GM12878 (cell line): ENCODE results near the gene COX6B2. TPM values are rescaled to one million over a fixed set of nuclear protein-coding genes. Genes with fewer than 3 reads are reported as not detected.

Experiments
- ATAC-seq: fragments of 200-7000 bp; cut with Tn5 transposase; 3 replicates; pipeline ENCODE4 v1.9.1; 2020; ENCODE audit warnings: mild to moderate bottlenecking, moderate library complexity
- BruUV-seq: library from RNA; stranded (reverse); fragments of 400-500 nt; replicated peaks from 2 replicates; lab custom pipeline; 2021; lab: Mats Ljungman, UMichigan
- CTCF ChIA-PET: fragments of 300-600 bp; sonication (Branson Sonifier 250); formaldehyde crosslinking; extraction: SDS; loops from one replicate; lab custom pipeline; 2021; ENCODE audit warnings: inconsistent platforms; lab: Yijun Ruan, JAX
- POLR2A ChIA-PET: fragments of 350-600 bp; formaldehyde crosslinking; extraction: SDS; loops from one replicate; lab custom pipeline; 2021; ENCODE audit warnings: inconsistent platforms; lab: Charles Lee
- RAD21 ChIA-PET: fragments of 300-600 bp; sonication (Branson Sonifier 250); formaldehyde crosslinking; loops from one replicate; lab custom pipeline; 2023; ENCODE audit warnings: antibody characterized with exemption; ENCODE audit not compliant: unreplicated experiment; lab: Charles Lee
- SMC1A ChIA-PET: fragments of 300-600 bp; sonication (Branson Sonifier 250); formaldehyde crosslinking; loops from one replicate; lab custom pipeline; 2023; ENCODE audit not compliant: unreplicated experiment, uncharacterized antibody; lab: Charles Lee
- DNase-seq: peaks from one replicate; pipeline ENCODE4 v3.0.0-alpha.2; 2011; ENCODE audit warnings: low read depth, low spot score
- FAIRE-seq: peaks from 3 replicates; lab custom pipeline; 2011; peaks lifted over from hg19 to GRCh38; lab: Jason Lieb, UNC
- H2AFZ ChIP-seq: 2 replicates; pipeline ENCODE4 v1.6.0; 2011; ENCODE audit warnings: low read depth, low read length, control low read depth; ENCODE audit not compliant: control insufficient read depth
- H3K27ac ChIP-seq: 2 replicates; pipeline ENCODE4 v1.5.1; 2011; ENCODE audit warnings: control low read depth; ENCODE audit not compliant: control insufficient read depth, insufficient read depth
- H3K27me3 ChIP-seq, 2 experiments: replicated peaks in 1 of 2; 2 replicates each; pipeline versions ENCODE4 v1.6.0 to v1.6.1; 2011; ENCODE audit warnings: low read length in 1 of 2; ENCODE audit not compliant: control insufficient read depth in 2 of 2, insufficient read depth in 2 of 2
- H3K36me3 ChIP-seq, 2 experiments: 2 replicates each; pipeline ENCODE4 v1.5.1; 2011; ENCODE audit warnings: low read length in 1 of 2; ENCODE audit not compliant: control insufficient read depth in 2 of 2, insufficient read depth in 2 of 2
- H3K4me1 ChIP-seq: 2 replicates; pipeline ENCODE4 v1.6.1; 2011; ENCODE audit warnings: mild to moderate bottlenecking, low read length, moderate library complexity, mixed read lengths; ENCODE audit not compliant: control insufficient read depth, insufficient read depth
- H3K4me2 ChIP-seq: 2 replicates; pipeline ENCODE4 v1.6.0; 2011; ENCODE audit warnings: control low read depth; ENCODE audit not compliant: control insufficient read depth, insufficient read depth
- H3K4me3 ChIP-seq: fragments of 200-600 bp; sonication (generic); 2 replicates; pipeline ENCODE4 v1.5.1; 2016
- H3K79me2 ChIP-seq: 2 replicates; pipeline ENCODE4 v1.6.0; 2011; ENCODE audit warnings: low read length; ENCODE audit not compliant: control insufficient read depth, insufficient read depth
- H3K9ac ChIP-seq: 2 replicates; pipeline ENCODE4 v1.8.0; 2011; ENCODE audit warnings: low read length, control low read depth, mixed read lengths; ENCODE audit not compliant: control insufficient read depth, insufficient read depth
- H3K9me3 ChIP-seq: replicated peaks from 3 replicates; pipeline ENCODE4 v1.5.1; 2011; ENCODE audit warnings: mild to moderate bottlenecking, low read length; ENCODE audit not compliant: control insufficient read depth, insufficient read depth
- H4K20me1 ChIP-seq: 2 replicates; pipeline ENCODE4 v1.6.0; 2011; ENCODE audit not compliant: control insufficient read depth, insufficient read depth
- ATF3 ChIP-seq: IDR thresholded peaks from 2 replicates; pipeline ENCODE4 v1.6.1; 2011; ENCODE audit warnings: low read depth, mild to moderate bottlenecking, low read length, moderate library complexity, borderline replicate concordance; ENCODE audit errors: extremely low read depth
- BHLHE40 ChIP-seq, 2 experiments: fragments of 450-650 bp in 1 of 2; IDR thresholded peaks; 2 replicates each; pipeline ENCODE4 v1.6.1; 2011 to 2017; ENCODE audit warnings: low read depth in 2 of 2, borderline replicate concordance in 1 of 2, improper control_type of control experiment in 1 of 2, low read length in 1 of 2, mild to moderate bottlenecking in 1 of 2
- CTCF ChIP-seq, 3 experiments: IDR thresholded peaks in 2 of 3; conservative IDR thresholded peaks in 1 of 3; 2 replicates each; pipeline ENCODE4 v1.5.1; 2011; ENCODE audit warnings: low read depth in 3 of 3, low read length in 3 of 3, mild to moderate bottlenecking in 3 of 3, control low read depth in 2 of 3, moderate library complexity in 2 of 3, inconsistent platforms in 1 of 3, mixed read lengths in 1 of 3; ENCODE audit not compliant: control insufficient read depth in 2 of 3, insufficient read depth in 1 of 3; ENCODE audit errors: extremely low read depth in 1 of 3
- DPF2 ChIP-seq: fragments of 450-650 bp; IDR thresholded peaks from 2 replicates; pipeline ENCODE4 v1.6.1; 2017; ENCODE audit warnings: mild to moderate bottlenecking
- GATAD2B ChIP-seq: fragments of 450-650 bp; conservative IDR thresholded peaks from 2 replicates; pipeline ENCODE4 v1.6.1; 2017; ENCODE audit warnings: low read depth, mild to moderate bottlenecking, moderate library complexity
- HDGF ChIP-seq: fragments of 450-650 bp; IDR thresholded peaks from 2 replicates; pipeline ENCODE4 v1.6.1; 2016; ENCODE audit warnings: antibody characterized with exemption
- IKZF1 ChIP-seq: fragments of 450-650 bp; conservative IDR thresholded peaks from 2 replicates; pipeline ENCODE4 v1.6.1; 2017; ENCODE audit warnings: antibody characterized with exemption, mild to moderate bottlenecking
- KDM1A ChIP-seq: fragments of 200-600 bp; sonication (generic); IDR thresholded peaks from 2 replicates; pipeline ENCODE4 v1.6.1; 2016; ENCODE audit warnings: borderline replicate concordance
- MEF2B ChIP-seq: fragments of 450-650 bp; IDR thresholded peaks from 2 replicates; pipeline ENCODE4 v1.6.1; 2018; ENCODE audit warnings: mild to moderate bottlenecking, moderate library complexity; ENCODE audit not compliant: partially characterized antibody, poor library complexity, severe bottlenecking
- MTA2 ChIP-seq: fragments of 450-650 bp; IDR thresholded peaks from 2 replicates; pipeline ENCODE4 v1.6.1; 2016; ENCODE audit warnings: low read depth, mild to moderate bottlenecking, moderate library complexity
- NBN ChIP-seq: fragments of 450-650 bp; IDR thresholded peaks from 2 replicates; pipeline ENCODE4 v1.6.1; 2016
- NRF1 ChIP-seq: conservative IDR thresholded peaks from 2 replicates; pipeline ENCODE4 v1.6.1; 2011; ENCODE audit warnings: mild to moderate bottlenecking, low read depth, low read length, improper control_type of control experiment
- POLR2A ChIP-seq: IDR thresholded peaks from 2 replicates; pipeline ENCODE4 v1.6.1; 2011; ENCODE audit warnings: low read depth, mild to moderate bottlenecking, low read length
- POLR2AphosphoS5 ChIP-seq: IDR thresholded peaks from 2 replicates; pipeline ENCODE4 v1.6.1; 2011; ENCODE audit warnings: mild to moderate bottlenecking, low read length, inconsistent platforms
- RB1 ChIP-seq: fragments of 450-650 bp; formaldehyde crosslinking; IDR thresholded peaks from 2 replicates; pipeline ENCODE4 v1.6.1; 2017; ENCODE audit warnings: mild to moderate bottlenecking, borderline replicate concordance
- RELA ChIP-seq: fragments of 450-650 bp; IDR thresholded peaks from 2 replicates; pipeline ENCODE4 v1.8.0; 2014; ENCODE audit warnings: borderline replicate concordance; ENCODE audit not compliant: partially characterized antibody
- SMARCA5 ChIP-seq: fragments of 450-650 bp; IDR thresholded peaks from 2 replicates; pipeline ENCODE4 v1.6.1; 2017; ENCODE audit warnings: mild to moderate bottlenecking
- SMC3 ChIP-seq: IDR thresholded peaks from 2 replicates; pipeline ENCODE4 v1.6.1; 2011; ENCODE audit warnings: low read length, improper control_type of control experiment, borderline replicate concordance
- ZNF274 ChIP-seq: IDR thresholded peaks from one replicate; pipeline ENCODE4 v1.8.0; 2011; ENCODE audit not compliant: insufficient read length, insufficient read depth
- WGBS: methylation state at CpG from one replicate; pipeline ENCODE4 v1.1.6; 2016; ENCODE audit warnings: low lambda C conversion rate; ENCODE audit not compliant: insufficient replicate concordance, insufficient coverage; ENCODE audit errors: missing lambda C conversion rate; 5-methylcytosine and 5-hydroxymethylcytosine counted together
- in situ Hi-C: fragments of 300-500 bp; cut with MboI; formaldehyde crosslinking; loops from 9 replicates; pipeline ENCODE4 v1.14.3; 2018; ENCODE audit warnings: mixed read lengths
- intact Hi-C: fragments of 100-400 bp; cut with micrococcal nuclease; formaldehyde crosslinking; loops from one replicate; pipeline ENCODE4 v1.14.2; 2022; ENCODE audit not compliant: unreplicated experiment
- polyA plus RNA-seq, 11 experiments: library from polyadenylated mRNA; depleted of rRNA in 4 of 11; unstranded in 6 of 11; stranded (reverse) in 5 of 11; fragments of >200 nt; fragmentation: Nextera tagmentation in 4 of 11; fragmentation: Illumina TruSeq in 1 of 11; extraction: Ambion mirVana in 4 of 11; extraction: Trizol in 1 of 11; gene quantifications; 1 replicate in 1 of 11; 2 replicates in 10 of 11; pipeline versions ENCODE4 v1.2.1 to v1.2.3, GENCODE V29; 2011 to 2016; ENCODE audit warnings: inconsistent platforms in 2 of 11, missing spikeins in 2 of 11, low read depth in 1 of 11
- total RNA-seq, 4 experiments: library from RNA; depleted of rRNA in 3 of 4; stranded (reverse); fragments of >200 nt in 3 of 4; fragmentation: Illumina TruSeq in 1 of 4; extraction: Trizol in 1 of 4; gene quantifications; 2 replicates each; pipeline versions ENCODE4 v1.2.1 to v1.2.3, GENCODE V29; 2013 to 2021
- TF ChIP-seq, protein P1 (sequence below): IDR thresholded peaks from 2 replicates; pipeline ENCODE4 v1.6.1; 2012; ENCODE audit warnings: low read depth, low read length, improper control_type of control experiment

The COX6B2 gene
- total and polyA plus RNA-seq, 10 of the 15 experiments (the other 5 are each of a cell fraction or from before 2014, with no cell fraction given), result 0.05 to 0.08 (median 0.07) TPM; not detected in 6

DNA sequence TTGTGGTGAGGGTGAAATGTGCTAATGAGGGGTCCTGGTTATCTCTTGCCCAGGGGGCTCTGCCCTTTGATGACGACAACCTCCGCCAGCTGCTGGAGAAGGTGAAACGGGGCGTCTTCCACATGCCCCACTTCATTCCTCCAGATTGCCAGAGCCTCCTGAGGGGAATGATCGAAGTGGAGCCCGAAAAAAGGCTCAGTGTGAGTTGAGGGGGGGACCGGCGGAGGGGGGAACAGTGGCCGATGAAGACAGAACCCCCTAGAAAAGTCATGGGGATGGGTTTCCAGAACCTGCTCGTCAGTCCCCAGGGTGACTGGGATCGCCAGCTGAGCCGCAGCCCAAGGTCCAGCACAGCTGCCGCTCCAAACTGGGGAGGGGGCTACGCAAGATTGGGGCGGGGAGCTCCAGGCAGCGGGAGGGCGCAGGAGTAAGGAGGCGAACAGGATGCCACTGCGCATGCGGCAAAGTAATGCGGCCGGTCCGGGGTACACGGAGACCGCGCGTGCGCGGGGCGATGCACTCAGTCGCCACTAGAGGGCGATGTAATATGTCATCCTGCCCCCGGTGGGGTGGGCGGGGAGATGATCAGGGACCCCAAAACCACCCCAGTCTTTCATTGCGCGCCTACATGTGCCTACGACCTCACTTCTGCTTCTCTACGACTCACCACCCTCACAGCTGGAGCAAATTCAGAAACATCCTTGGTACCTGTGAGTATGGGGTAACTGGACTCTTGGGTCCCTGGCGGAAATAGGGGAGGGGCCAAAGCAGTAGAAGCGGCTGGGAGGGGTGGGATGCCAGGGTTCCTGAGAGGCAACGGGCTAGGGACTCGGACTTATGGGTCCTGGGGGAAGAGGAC is 52.8 kb downstream of the COX6B2 start:
- Histone ChIP-seq H3K36me3 (no peaks in the 10 kb centered on the region), H3K4me2 (peak overlapping the region; percentile 83), H3K9me3 (no peaks in the 10 kb centered on the region), H4K20me1 (no peaks in the 10 kb centered on the region; the same call in 1 of the 2 replicates), H3K27me3 (no peaks in the 10 kb centered on the region), H3K9ac (peak overlapping the region; percentile 8; the same call in 1 of the 2 replicates), H3K4me3 (peak overlapping the region; percentile 67; the same call in 1 of the 2 replicates), H3K79me2 (no peaks in the 10 kb centered on the region), H3K4me1 (peaks cover 11% of the 10 kb centered on the region), H3K27ac (peak overlapping the region; percentile 27), H2AFZ (peak overlapping the region; percentile 96)
- 14% methylated on average over 42 of the region's 42 CpGs for WGBS
- peak; percentile 59 for DNase-seq
- FAIRE-seq, result peak; percentile 61
- CTCF ChIA-PET, result interaction anchor here (0.5 to 3.8 kb wide), 34 partner anchors 10 to 216 kb away, joined by 3 to 49 read pairs (median 5); partner anchors contain the start of genes BRSK1, HSPBP1, KMT5C and TMEM150B
- SMC1A ChIA-PET, result interaction anchor here (0.8 to 3.5 kb wide), 12 partner anchors 10 to 331 kb away, joined by 3 to 22 read pairs (median 4); partner anchors contain the start of genes ISOC2, KMT5C and TMEM238
- peak; percentile 93 for ATAC-seq
- RAD21 ChIA-PET, result interaction anchor here (0.6 to 2.8 kb wide), 14 partner anchors 10 to 329 kb away, joined by 3 to 28 read pairs (median 5); partner anchors contain the start of genes ISOC2, KMT5C, PPP6R1 and TMEM238
- no TSS peak for BruUV-seq
- POLR2A ChIA-PET, result interaction anchor here (0.6 to 2.8 kb wide), 5 partner anchors 14 to 106 kb away, joined by 3 to 14 read pairs (median 4); partner anchors contain the start of genes KMT5C, PPP6R1, TMEM238 and UBE2S
- in situ Hi-C loops (no loop called here), intact Hi-C loops (loop anchor here (5.0 kb wide), 1 partner anchor 81 kb away; the partner anchor contains the start of gene TMEM238)
- TF ChIP-seq HDGF, result 0 out of 2 replicates have a peak, but pooled peaks have one; percentile 17
- TF ChIP-seq, protein P1, sequence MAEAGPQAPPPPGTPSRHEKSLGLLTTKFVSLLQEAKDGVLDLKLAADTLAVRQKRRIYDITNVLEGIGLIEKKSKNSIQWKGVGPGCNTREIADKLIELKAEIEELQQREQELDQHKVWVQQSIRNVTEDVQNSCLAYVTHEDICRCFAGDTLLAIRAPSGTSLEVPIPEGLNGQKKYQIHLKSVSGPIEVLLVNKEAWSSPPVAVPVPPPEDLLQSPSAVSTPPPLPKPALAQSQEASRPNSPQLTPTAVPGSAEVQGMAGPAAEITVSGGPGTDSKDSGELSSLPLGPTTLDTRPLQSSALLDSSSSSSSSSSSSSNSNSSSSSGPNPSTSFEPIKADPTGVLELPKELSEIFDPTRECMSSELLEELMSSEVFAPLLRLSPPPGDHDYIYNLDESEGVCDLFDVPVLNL, result no peak
- TF ChIP-seq SMARCA5, result peak; percentile 69; the same call in 1 of the 2 replicates
- peak; percentile 78 for TF ChIP-seq NRF1
- peak; percentile 21; the same call in 1 of the 2 replicates for TF ChIP-seq ATF3
- no peak for TF ChIP-seq ZNF274
- TF ChIP-seq BHLHE40 (IDR thresholded peaks at IDR 0.05; ENCODE audit: borderline replicate concordance in 1 of 2, low read depth in 2 of 2, low read length in 1 of 2), result peak; percentile 30 to 46; a peak in 1 of 4 replicates
- TF ChIP-seq POLR2AphosphoS5, result peak; percentile 28; the same call in 1 of the 2 replicates
- TF ChIP-seq IKZF1, result peak; percentile 84
- TF ChIP-seq GATAD2B, result peak; percentile 67; the same call in 1 of the 2 replicates
- TF ChIP-seq POLR2A, result peak; percentile 37; the same call in 1 of the 2 replicates
- peak; percentile 58 for TF ChIP-seq MTA2
- TF ChIP-seq RELA, result peak; percentile 30
- no peak for TF ChIP-seq KDM1A
- TF ChIP-seq RB1, result peak; percentile 59; the same call in 1 of the 2 replicates
- TF ChIP-seq SMC3, result peak; percentile 62
- peak; percentile 91 to 97 (median 95) for TF ChIP-seq CTCF (IDR thresholded peaks at IDR 0.05 in 2 of 3, conservative IDR thresholded peaks at IDR 0.05 in 1 of 3; ENCODE audit: control insufficient read depth in 2 of 3, extremely low read depth in 1 of 3, insufficient read depth in 1 of 3, low read depth in 3 of 3, low read length in 3 of 3)
- TF ChIP-seq DPF2, result 0 out of 2 replicates have a peak, but pooled peaks have one; percentile 24
- TF ChIP-seq NBN, result peak; percentile 52; the same call in 1 of the 2 replicates
- peak; percentile 50 for TF ChIP-seq MEF2B
